Measurements from ENCODE around the gene CTNNA3. TPM values are rescaled to one million over a fixed set of nuclear protein-coding genes. Genes with fewer than 3 reads are reported as not detected.

The CTNNA3 gene
- total RNA-seq, 1 donor from 2014 or later = 3.3 TPM

GRCh38 chr10:67277402-67277801 is 418.6 kb downstream of the CTNNA3 start:
- no peak overlapping the region for H3K27ac Mint-ChIP-seq (ENCODE audit: unreplicated experiment)
- H3K9me3 Mint-ChIP-seq (ENCODE audit: unreplicated experiment) = no peaks in the 10 kb centered on the region
- no peaks in the 10 kb centered on the region for H3K4me1 Mint-ChIP-seq (ENCODE audit: low read depth, unreplicated experiment)
- no peaks in the 10 kb centered on the region for H3K27me3 Mint-ChIP-seq (ENCODE audit: unreplicated experiment)
- H3K4me3 Mint-ChIP-seq (ENCODE audit: unreplicated experiment) = no peak overlapping the region
- DNase-seq = no peak
- H3K36me3 Mint-ChIP-seq (ENCODE audit: unreplicated experiment) = no peaks in the 10 kb centered on the region
- TF ChIP-seq CTCF (IDR thresholded peaks at IDR 0.05; ENCODE audit: partially characterized antibody, unreplicated experiment) = no peak

GRCh38 chr10:67269828-67270227 is 426.2 kb downstream of the CTNNA3 start:
- Mint-ChIP-seq H3K4me1 (ENCODE audit: low read depth, unreplicated experiment) (no peaks in the 10 kb centered on the region), H3K27me3 (ENCODE audit: unreplicated experiment) (no peaks in the 10 kb centered on the region), H3K4me3 (ENCODE audit: unreplicated experiment) (no peak overlapping the region), H3K9me3 (ENCODE audit: unreplicated experiment) (no peaks in the 10 kb centered on the region), H3K27ac (ENCODE audit: unreplicated experiment) (no peak overlapping the region), H3K36me3 (ENCODE audit: unreplicated experiment) (no peaks in the 10 kb centered on the region)
- no peak for TF ChIP-seq CTCF (IDR thresholded peaks at IDR 0.05; ENCODE audit: partially characterized antibody, unreplicated experiment)
- no peak for DNase-seq

GRCh38 chr10:67268146-67268545 is 427.8 kb downstream of the CTNNA3 start:
- no peak overlapping the region for H3K27ac Mint-ChIP-seq (ENCODE audit: unreplicated experiment)
- no peaks in the 10 kb centered on the region for H3K36me3 Mint-ChIP-seq (ENCODE audit: unreplicated experiment)
- no peaks in the 10 kb centered on the region for H3K4me1 Mint-ChIP-seq (ENCODE audit: low read depth, unreplicated experiment)
- no peak overlapping the region for H3K4me3 Mint-ChIP-seq (ENCODE audit: unreplicated experiment)
- no peaks in the 10 kb centered on the region for H3K27me3 Mint-ChIP-seq (ENCODE audit: unreplicated experiment)
- no peak for TF ChIP-seq CTCF (IDR thresholded peaks at IDR 0.05; ENCODE audit: partially characterized antibody, unreplicated experiment)
- no peaks in the 10 kb centered on the region for H3K9me3 Mint-ChIP-seq (ENCODE audit: unreplicated experiment)
- DNase-seq = no peak

GRCh38 chr10:67262675-67263074 is 433.3 kb downstream of the CTNNA3 start:
- Mint-ChIP-seq H3K4me3 (ENCODE audit: unreplicated experiment) (no peak overlapping the region), H3K36me3 (ENCODE audit: unreplicated experiment) (no peaks in the 10 kb centered on the region), H3K4me1 (ENCODE audit: low read depth, unreplicated experiment) (no peaks in the 10 kb centered on the region), H3K9me3 (ENCODE audit: unreplicated experiment) (no peaks in the 10 kb centered on the region), H3K27me3 (ENCODE audit: unreplicated experiment) (no peaks in the 10 kb centered on the region), H3K27ac (ENCODE audit: unreplicated experiment) (no peak overlapping the region)
- DNase-seq = no peak
- no peak for TF ChIP-seq CTCF (IDR thresholded peaks at IDR 0.05; ENCODE audit: partially characterized antibody, unreplicated experiment)

- TF ChIP-seq CTCF (IDR thresholded peaks at IDR 0.05; ENCODE audit: partially characterized antibody, unreplicated experiment) = no peak
- Mint-ChIP-seq H3K9me3 (ENCODE audit: unreplicated experiment) (no peaks in the 10 kb centered on the region), H3K4me3 (ENCODE audit: unreplicated experiment) (no peak overlapping the region), H3K27ac (ENCODE audit: unreplicated experiment) (no peak overlapping the region), H3K36me3 (ENCODE audit: unreplicated experiment) (no peaks in the 10 kb centered on the region), H3K4me1 (ENCODE audit: low read depth, unreplicated experiment) (no peaks in the 10 kb centered on the region), H3K27me3 (ENCODE audit: unreplicated experiment) (no peaks in the 10 kb centered on the region)
- no peak for DNase-seq
Measured at GRCh38 chr10:67261300-67261797, 434.6 kb downstream of the CTNNA3 start.
